Activated gamma-delta T cell (primary cell): Measurements from ENCODE around the gene SLC37A1.

Source experiments
- DNase-seq: peaks from one replicate; lab custom pipeline; 2025; lab: John Stamatoyannopoulos, UW

The SLC37A1 gene

DNA sequence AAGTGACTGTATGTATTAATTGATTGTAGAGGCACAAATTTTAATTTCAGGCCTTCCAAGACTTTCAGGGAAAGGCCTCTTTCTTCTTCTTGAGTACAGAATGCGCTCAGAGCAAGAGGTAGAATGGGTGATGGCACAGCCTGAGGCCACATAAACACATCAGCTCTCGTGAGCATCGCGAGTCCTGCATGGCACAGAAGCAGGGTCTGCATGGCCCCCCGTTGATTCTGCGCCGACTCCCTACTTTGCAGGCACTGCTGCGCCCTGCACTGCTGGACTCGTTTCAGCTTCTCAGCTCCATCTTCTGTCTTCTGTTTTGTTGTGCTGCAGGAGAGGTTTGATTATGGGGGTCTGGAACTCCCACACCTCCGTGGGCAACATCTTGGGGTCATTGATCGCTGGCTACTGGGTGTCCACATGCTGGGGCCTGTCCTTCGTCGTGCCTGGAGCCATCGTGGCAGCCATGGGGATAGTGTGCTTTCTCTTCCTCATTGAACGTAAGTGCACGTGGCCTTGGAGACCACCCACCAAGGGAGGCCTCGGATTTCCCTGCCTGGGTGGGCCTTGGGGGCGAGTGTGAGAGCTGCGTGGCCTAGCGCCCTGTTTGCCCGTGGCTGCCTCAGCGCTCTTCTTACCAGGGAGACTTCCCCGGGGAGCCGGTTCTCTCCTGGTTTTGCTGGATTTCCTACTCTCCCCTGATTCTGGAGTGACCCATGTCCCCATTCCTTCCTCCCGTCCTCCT, 29.6 kb downstream of the SLC37A1 start:
- no peak for DNase-seq

DNA sequence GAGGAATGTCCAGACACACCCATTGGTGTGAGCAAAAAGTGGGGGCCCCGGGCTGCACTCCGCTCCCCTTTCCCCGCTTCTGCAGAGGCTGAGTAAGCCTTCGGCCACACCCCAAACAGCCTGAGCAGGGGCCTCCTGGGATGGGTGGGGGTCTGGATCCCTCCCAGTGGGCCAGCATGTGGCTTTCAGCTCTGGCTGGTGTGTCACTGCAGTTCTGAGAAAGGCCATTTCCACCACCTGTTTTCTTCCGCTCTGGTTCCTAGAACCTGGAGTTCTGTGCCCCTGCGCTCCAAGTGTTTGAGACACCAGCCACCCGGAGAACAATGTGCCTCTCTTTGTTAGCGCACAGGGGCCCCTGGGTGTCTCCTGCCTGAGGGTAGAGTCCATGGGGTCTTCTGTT, 30.9 kb downstream of the SLC37A1 start:
- no peak for DNase-seq

- DNase-seq, result no peak
These were observed 31.7 kb downstream of the SLC37A1 start for GRCh38 chr21:42545317-42545716.

DNA sequence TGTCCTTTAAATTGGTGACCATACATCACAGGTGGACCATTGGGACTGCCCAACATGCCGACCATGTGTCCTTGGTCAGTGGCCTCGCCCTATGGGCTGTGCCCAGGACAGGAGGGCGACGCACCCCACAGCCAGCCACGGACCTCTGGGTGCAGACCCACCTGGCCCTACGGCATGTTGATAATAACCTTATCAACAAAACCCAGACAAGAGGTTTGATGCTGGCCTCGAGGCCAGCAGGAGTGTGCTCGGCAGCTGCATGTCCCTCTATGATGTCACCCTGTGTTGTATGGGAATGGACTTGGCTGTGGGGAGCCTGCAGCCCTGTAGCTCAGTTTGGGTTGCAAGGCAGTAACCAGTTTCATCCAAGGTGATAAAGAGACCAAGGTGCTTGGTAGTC, 32.1 kb downstream of the SLC37A1 start:
- DNase-seq, result no peak

GRCh38 chr21:42546433-42546832, 32.8 kb downstream of the SLC37A1 start:
- no peak for DNase-seq

DNA sequence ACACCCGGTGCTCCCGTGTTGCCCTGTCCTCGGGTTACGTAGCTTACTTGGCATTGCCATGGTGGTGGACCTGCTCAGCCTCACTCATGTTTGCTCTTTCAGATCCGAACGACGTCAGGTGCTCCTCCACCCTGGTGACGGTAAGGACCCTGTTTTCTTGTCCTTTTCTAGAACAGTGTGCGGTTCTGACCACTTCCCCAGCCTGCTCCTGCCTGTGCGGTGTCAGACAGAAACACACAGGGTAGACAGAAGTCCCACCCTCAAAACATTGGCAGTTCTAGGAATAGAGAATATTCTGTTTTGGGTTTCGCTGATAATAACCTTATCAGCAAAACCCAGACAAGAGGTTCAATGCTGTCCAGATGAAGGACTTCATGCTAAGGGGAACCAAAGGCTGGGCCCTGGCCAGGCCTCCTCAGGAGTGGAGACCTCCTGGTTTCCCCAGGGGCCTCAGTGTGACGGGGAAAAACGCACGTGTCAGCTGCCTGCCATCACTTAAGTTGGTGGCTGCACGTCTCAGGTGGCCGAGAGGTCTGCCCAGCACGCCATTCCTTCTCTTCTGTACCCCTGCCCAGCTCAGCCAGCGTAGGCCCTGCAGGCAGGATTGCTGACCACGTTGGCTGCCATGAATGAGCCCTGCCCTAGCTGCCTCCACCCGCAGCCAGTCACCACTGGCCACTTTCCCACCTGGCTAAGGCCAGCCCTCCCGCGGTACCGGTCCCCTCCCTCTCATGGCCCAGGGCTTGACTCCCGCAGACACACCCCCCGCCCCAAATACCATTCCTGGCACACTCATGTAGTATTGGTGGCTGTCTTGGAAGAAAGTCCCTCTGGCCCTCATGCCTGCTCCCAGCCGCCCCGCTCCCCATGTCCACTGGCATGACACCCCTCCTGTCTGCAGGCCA, 33.6 kb downstream of the SLC37A1 start:
- no peak for DNase-seq

GRCh38 chr21:42547906-42548365, 34.3 kb downstream of the SLC37A1 start:
- DNase-seq, result no peak

DNA sequence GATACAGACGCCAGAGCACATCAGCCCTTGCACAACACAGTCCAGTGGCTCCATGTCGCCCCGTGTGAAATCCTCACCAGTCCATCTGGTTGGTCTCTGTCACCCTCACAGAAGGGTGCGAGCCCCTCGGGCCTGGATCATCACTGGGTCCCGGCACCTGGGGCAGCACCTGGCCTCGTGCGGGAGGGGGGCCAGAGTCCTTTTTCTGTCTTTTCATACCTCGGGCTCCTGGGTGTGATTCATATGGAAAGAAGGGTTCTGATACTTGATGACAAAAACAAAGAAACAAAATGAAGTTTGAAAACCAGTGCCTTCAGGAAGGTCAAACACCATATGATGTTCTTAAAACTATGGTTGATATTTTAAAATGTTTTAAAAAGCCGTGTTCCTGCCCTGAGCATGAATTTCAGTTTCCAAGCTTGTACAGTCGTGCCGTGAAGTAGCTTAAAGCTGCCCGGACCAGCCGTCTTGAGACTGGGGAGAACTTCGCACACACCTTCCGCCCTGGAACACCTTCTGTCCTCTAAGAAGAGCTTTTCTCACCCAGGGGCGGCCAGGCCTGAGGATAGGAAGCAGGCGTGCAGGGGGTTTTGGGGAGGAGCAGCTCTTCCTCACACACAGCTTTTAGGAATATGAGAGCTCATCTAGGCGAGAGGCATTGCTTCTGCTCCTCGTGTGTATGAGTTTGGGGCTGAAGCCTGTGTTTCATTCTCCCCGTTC, 35.2 kb downstream of the SLC37A1 start:
- DNase-seq, result no peak

GRCh38 chr21:42550817-42551216, 37.2 kb downstream of the SLC37A1 start:
- DNase-seq, result no peak

- no peak for DNase-seq
These were observed 39.0 kb downstream of the SLC37A1 start for GRCh38 chr21:42552407-42553336.

- DNase-seq, result no peak
These were observed 39.8 kb downstream of the SLC37A1 start for GRCh38 chr21:42553435-42553834.

- DNase-seq, result no peak
These were observed 40.8 kb downstream of the SLC37A1 start for GRCh38 chr21:42554251-42554961.

DNA sequence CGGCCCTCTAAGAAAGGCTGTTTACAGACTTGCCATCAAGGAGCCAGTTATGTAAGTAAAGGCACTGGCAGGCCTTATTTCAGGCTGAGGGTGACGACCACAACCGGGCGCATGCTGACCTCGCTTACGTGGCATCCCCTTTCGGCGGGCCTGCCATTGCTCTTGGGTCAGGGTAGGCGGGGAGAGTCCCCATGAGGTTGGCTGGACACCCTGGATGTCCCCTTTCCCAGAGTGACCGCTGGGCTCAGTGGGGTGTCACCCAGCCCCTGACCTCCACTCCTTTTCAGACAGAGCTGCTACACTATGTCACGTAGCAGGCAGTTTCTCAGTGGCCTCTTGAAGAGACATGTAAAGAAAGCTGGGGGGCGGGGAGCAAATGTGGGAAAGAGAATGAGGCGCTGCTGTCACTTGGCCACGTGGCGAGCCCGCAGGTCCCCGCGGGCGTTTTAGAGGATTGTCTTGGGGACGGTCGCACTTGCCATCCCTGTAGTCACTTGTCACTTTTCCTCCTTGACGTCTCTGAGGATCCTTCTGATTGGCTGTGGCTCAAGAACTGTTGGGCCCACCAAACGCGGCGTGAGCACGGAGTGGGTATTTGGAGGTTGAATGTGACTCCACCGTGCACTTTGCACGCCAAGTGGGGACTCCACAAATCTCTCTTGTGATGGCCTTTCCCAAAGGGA, 42.2 kb downstream of the SLC37A1 start:
- DNase-seq, result no peak

DNA sequence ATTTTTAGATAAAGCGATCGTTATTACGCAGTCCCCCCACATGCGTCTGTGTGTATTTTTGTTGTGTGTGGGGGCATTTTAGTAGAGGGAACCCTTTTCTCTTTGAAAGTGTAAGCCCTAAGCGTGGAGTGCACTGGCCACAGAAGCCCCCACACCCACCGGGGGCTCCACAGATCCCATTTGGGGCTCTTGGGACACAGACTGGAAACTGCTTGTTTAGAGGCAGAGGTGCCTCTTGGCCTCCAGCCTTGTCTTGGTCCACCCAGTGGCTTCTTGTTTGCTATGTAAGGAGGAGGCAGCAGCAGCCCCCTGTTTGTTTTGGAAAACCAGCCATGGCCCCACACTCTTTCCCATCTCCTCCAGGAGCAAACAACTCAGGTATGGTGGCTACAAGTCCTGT, 42.8 kb downstream of the SLC37A1 start:
- DNase-seq, result no peak

GRCh38 chr21:42556960-42557359, 43.3 kb downstream of the SLC37A1 start:
- no peak for DNase-seq

DNA sequence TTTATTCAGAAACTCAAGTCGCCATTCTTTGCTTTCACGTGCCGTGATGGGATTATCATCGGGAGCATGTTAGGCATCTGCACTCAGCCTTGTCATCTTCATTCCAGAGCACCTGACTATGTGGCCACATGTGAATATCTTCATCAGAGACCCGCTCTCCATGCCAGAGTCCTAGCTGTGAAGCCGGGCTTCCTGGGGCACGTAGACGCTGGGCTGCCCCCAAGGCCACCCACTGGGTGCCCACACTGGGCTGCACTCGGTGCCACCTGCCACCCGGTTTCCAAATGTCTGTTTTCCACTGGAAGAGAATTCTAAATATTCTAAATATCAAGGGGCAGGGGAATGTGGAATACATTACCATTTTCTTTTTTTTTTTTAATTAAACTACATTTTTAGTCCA, 43.8 kb downstream of the SLC37A1 start:
- DNase-seq, result no peak

GRCh38 chr21:42558368-42558767, 44.7 kb downstream of the SLC37A1 start:
- DNase-seq, result no peak

GRCh38 chr21:42558846-42559245, 45.2 kb downstream of the SLC37A1 start:
- no peak for DNase-seq

GRCh38 chr21:42559326-42559725, 45.7 kb downstream of the SLC37A1 start:
- DNase-seq, result no peak
